ENCODE results near the gene ATG2B.

- TF ChIP-seq CTCF (IDR thresholded peaks at IDR 0.05; ENCODE audit: borderline replicate concordance, extremely low read depth, low read length, poor library complexity, severe bottlenecking): no peak
- no peak for TF ChIP-seq EZH2 (IDR thresholded peaks at IDR 0.05; ENCODE audit: borderline replicate concordance, low read depth, low read length, severe bottlenecking)
Measured at GRCh38 chr14:96373538-96373937, 10.4 kb upstream of the ATG2B start.

All from DND-41 (cell line).